Measurements from ENCODE around the gene CAAP1.

The CAAP1 gene

GRCh38 chr9:26892251-26893029 is at the start of gene CAAP1:
CAAP1 (minus strand) TSS chr9:26892802; CDS start chr9:26892715, 87 bp downstream.
- no peaks in the 10 kb centered on the region for H3K4me1 ChIP-seq (ENCODE audit: control insufficient read depth, insufficient read depth, low read length)
- peak within 1 kb of the TSS; percentile 94 for H3K27ac ChIP-seq (ENCODE audit: extremely low read depth, low read depth, low read length)
- ChIA-PET POLR2A (interaction anchor here (0.6 to 3.0 kb wide), 12 partner anchors 10 to 76 kb away, joined by 3 to 20 read pairs (median 3); partner anchors contain the start of genes IFT74 and PLAA), CTCF (interaction anchor here (1.1 to 1.2 kb wide), 2 partner anchors 62 to 82 kb away, joined by 3 to 5 read pairs; no protein-coding TSS in a partner anchor)
- H3K9me3 ChIP-seq (ENCODE audit: control insufficient read depth, insufficient read depth, low read depth, low read length), result no peaks in the 10 kb centered on the region
- no peaks in the 10 kb centered on the region; a peak in 1 of 3 replicates for H3K36me3 ChIP-seq (ENCODE audit: control insufficient read depth in 2 of 2, insufficient read depth in 1 of 2, low read length in 2 of 2)
- H3K4me3 ChIP-seq (ENCODE audit: low read depth, low read length), result peak within 1 kb of the TSS; percentile 100
- TF ChIP-seq PRDM10 (tag by site-specific recombination; IDR thresholded peaks at IDR 0.05) (peak; percentile 32; the same call in 1 of the 2 replicates), YY2 (tag by site-specific recombination; IDR thresholded peaks at IDR 0.05) (0 out of 2 replicates have a peak, but pooled peaks have one; percentile 33), ZNF48 (tag by site-specific recombination; IDR thresholded peaks at IDR 0.05) (no peak), ZNF146 (tag by site-specific recombination; IDR thresholded peaks at IDR 0.05) (no peak), ZNF302 (tag by site-specific recombination; IDR thresholded peaks at IDR 0.05; ENCODE audit: low read depth) (no peak), ZFP41 (tag by site-specific recombination; IDR thresholded peaks at IDR 0.05; ENCODE audit: borderline replicate concordance) (no peak), ZNF140 (tag by site-specific recombination; IDR thresholded peaks at IDR 0.05) (no peak), ZNF112 (tag by site-specific recombination; IDR thresholded peaks at IDR 0.05) (no peak), ZNF658 (tag by site-specific recombination; IDR thresholded peaks at IDR 0.05) (no peak), ZBTB20 (tag by site-specific recombination; IDR thresholded peaks at IDR 0.05) (peak; percentile 88), ZNF2 (tag by site-specific recombination; IDR thresholded peaks at IDR 0.05) (peak; percentile 84), ZNF624 (tag by site-specific recombination; IDR thresholded peaks at IDR 0.05) (no peak), ZNF292 (tag by site-specific recombination; IDR thresholded peaks at IDR 0.05; ENCODE audit: borderline replicate concordance, low read depth) (no peak), ZNF362 (tag by site-specific recombination; IDR thresholded peaks at IDR 0.05) (no peak), ZNF473 (tag by site-specific recombination; IDR thresholded peaks at IDR 0.05) (no peak), BCL11B (tag by site-specific recombination; IDR thresholded peaks at IDR 0.05; ENCODE audit: low read depth) (no peak), ZNF521 (tag by site-specific recombination; IDR thresholded peaks at IDR 0.05) (no peak), ZNF530 (tag by site-specific recombination; IDR thresholded peaks at IDR 0.05; ENCODE audit: low read depth) (no peak), ZNF488 (tag by site-specific recombination; IDR thresholded peaks at IDR 0.05) (no peak), ZBTB48 (tag by site-specific recombination; IDR thresholded peaks at IDR 0.05) (no peak), ZNF830 (tag by site-specific recombination; IDR thresholded peaks at IDR 0.05; ENCODE audit: low read depth) (no peak), ZEB2 (tag by site-specific recombination; IDR thresholded peaks at IDR 0.05) (peak; percentile 90), REPIN1 (tag by site-specific recombination; IDR thresholded peaks at IDR 0.05; ENCODE audit: low read depth) (no peak), ZNF335 (tag by site-specific recombination; conservative IDR thresholded peaks at IDR 0.05) (peak; percentile 58), ZNF549 (tag by site-specific recombination; IDR thresholded peaks at IDR 0.05) (no peak), ZBTB44 (tag by site-specific recombination; IDR thresholded peaks at IDR 0.05) (0 out of 2 replicates have a peak, but pooled peaks have one; percentile 16), RBAK (tag by site-specific recombination; IDR thresholded peaks at IDR 0.05) (no peak), ZNF600 (tag by site-specific recombination; IDR thresholded peaks at IDR 0.05) (peak; percentile 88), MEIS1 (CRISPR knock-in tag; IDR thresholded peaks at IDR 0.05; ENCODE audit: borderline replicate concordance) (no peak), ZNF776 (tag by site-specific recombination; IDR thresholded peaks at IDR 0.05; ENCODE audit: borderline replicate concordance) (no peak), KLF9 (tag by site-specific recombination; IDR thresholded peaks at IDR 0.05; ENCODE audit: low read depth) (peak; percentile 38; the same call in 1 of the 2 replicates), GFI1B (tag by site-specific recombination; IDR thresholded peaks at IDR 0.05) (no peak)

Data from HEK293 (cell line).